ENCODE data around the gene ARFGAP3. TPM values are rescaled to one million over a fixed set of nuclear protein-coding genes. Genes with fewer than 3 reads are reported as not detected.

Gene ARFGAP3
- total RNA-seq, 1 donor, result 98.9 TPM

- H3K4me3 ChIP-seq (ENCODE audit: low read depth, low read length), result peak overlapping the region; percentile 89
- peak; percentile 62 for DNase-seq (ENCODE audit: low read depth)
- no peak for TF ChIP-seq CTCF (IDR thresholded peaks at IDR 0.05; ENCODE audit: insufficient read depth, low read depth, low read length)
Measured at GRCh38 chr22:42856179-42856864, 751 bp downstream of the ARFGAP3 start.

- TF ChIP-seq CTCF (IDR thresholded peaks at IDR 0.05; ENCODE audit: insufficient read depth, low read depth, low read length), result no peak
- H3K4me3 ChIP-seq (ENCODE audit: low read depth, low read length), result peak overlapping the region; percentile 89
- DNase-seq (ENCODE audit: low read depth), result no peak
Measured at GRCh38 chr22:42855721-42856120, 1.4 kb downstream of the ARFGAP3 start.

DNA sequence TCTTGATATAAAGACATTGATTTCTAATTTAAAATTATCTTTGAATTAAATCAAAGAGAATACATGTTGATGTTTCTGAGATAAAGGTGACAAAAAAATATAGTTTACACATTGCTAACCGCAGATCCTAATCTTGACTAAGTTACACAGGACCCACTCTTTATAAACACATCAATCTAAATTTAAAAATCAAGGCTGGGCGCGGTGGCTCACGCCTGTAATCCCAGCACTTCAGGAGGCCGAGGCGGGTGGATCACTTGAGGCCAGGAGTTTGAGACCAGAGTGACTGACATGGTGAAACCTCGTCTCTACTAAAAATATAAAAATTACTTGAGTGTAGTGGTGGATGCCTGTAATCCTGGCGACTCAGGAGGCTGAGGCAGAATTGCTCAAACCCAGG lies 1.9 kb downstream of the ARFGAP3 start:
- TF ChIP-seq CTCF (IDR thresholded peaks at IDR 0.05; ENCODE audit: insufficient read depth, low read depth, low read length), result no peak
- H3K4me3 ChIP-seq (ENCODE audit: low read depth, low read length), result peak overlapping the region; percentile 89
- DNase-seq (ENCODE audit: low read depth), result no peak

DNA sequence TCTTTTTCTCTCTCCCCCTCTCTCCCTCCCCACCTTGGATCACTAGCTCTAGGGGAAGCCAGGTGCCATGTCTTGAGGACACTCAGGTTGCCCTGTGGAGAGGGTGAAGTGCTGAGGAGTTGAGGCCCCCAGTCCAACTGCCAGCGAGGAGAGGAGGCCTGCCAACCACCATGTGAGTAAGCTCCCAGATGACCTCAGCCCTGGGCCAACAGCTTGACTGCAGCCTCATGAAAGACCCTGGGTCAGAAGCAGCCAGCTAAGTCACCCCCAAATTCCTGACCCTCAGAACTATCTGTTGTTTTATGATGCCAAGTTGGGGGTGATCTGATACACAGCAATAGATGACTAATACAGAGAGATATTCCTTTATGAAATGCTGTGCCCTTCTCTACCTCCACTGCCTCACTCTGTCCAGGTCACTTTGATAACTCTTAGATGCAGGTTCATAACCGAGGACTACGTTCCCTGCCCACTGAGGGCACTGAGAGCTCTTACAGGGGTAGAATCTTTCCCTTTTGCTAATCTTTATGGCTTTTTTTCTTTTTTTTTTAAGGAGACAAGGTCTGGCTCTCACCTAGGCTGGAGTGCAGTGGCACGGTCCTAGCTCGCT lies 8.0 kb downstream of the ARFGAP3 start:
- DNase-seq (ENCODE audit: low read depth), result no peak
- no peak overlapping the region for H3K4me3 ChIP-seq (ENCODE audit: low read depth, low read length)
- TF ChIP-seq CTCF (IDR thresholded peaks at IDR 0.05; ENCODE audit: insufficient read depth, low read depth, low read length), result no peak

DNA sequence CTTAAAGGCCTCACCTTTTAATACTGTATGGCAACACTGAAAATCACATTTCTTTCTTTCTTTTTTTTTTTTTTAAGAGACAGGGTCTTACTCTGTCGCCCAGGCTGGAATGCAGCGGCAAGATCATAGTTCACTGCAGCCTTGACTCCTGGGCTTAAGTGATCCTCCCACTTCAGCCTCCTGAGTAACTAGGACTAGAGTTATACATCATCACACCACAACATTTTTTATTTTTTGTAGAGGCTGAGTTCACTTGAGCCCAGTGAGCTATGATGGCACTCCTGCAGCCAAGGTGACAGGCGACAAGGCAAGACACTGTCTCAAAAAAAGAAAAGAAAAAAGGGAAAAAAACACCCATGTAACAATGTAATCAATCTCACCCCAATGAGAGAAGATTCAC lies 10.0 kb downstream of the ARFGAP3 start:
- no peak for TF ChIP-seq CTCF (IDR thresholded peaks at IDR 0.05; ENCODE audit: insufficient read depth, low read depth, low read length)
- DNase-seq (ENCODE audit: low read depth), result no peak

DNA sequence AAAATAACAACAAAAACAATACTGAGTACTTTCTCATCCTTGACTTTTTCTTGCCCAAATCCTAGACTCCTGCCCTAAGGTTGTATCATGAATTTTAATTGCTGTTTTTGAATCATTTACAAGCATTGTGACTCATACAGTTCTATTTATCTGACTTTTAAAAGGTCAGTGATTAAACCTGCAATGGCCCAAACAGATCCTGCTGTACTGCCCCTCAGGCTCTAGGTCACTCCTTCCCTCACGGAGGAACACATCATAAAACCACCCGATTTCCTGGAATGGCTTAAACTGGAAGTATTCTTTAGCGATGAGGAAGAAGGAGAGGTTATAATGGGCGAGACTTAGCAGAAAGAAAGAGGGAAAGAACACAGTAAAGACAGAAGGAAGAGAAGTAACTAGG lies 12.3 kb downstream of the ARFGAP3 start:
- DNase-seq (ENCODE audit: low read depth), result peak; percentile 94
- no peak for TF ChIP-seq CTCF (IDR thresholded peaks at IDR 0.05; ENCODE audit: insufficient read depth, low read depth, low read length)
- peak overlapping the region; percentile 10 for H3K4me3 ChIP-seq (ENCODE audit: low read depth, low read length)

More for the DNA sequence above, 10.0 kb downstream of the ARFGAP3 start:
- no peak overlapping the region for H3K4me3 ChIP-seq (ENCODE audit: low read depth, low read length)

Data from fibroblast of villous mesenchyme (primary cell).